ENCODE results near the gene REEP6.
A peak's percentile ranks its signal among the peaks of the same experiment; 100 is the strongest.
"Not testable (repeated sequence)": the region's sequence is repeated elsewhere in the genome, so short reads cannot be mapped to it uniquely, and the experiment has no call there.

REEP6 gene

GRCh38 chr19:1471515-1472160 is 19.3 kb upstream of the REEP6 start:
- DNase-seq (ENCODE audit: low read depth, low spot score) = no peak

GRCh38 chr19:1472231-1473084 is 18.5 kb upstream of the REEP6 start:
- DNase-seq (ENCODE audit: low read depth, low spot score) = no peak

- DNase-seq (ENCODE audit: low read depth, low spot score) = no peak
Measured at GRCh38 chr19:1473085-1473851, 17.7 kb upstream of the REEP6 start.

DNA sequence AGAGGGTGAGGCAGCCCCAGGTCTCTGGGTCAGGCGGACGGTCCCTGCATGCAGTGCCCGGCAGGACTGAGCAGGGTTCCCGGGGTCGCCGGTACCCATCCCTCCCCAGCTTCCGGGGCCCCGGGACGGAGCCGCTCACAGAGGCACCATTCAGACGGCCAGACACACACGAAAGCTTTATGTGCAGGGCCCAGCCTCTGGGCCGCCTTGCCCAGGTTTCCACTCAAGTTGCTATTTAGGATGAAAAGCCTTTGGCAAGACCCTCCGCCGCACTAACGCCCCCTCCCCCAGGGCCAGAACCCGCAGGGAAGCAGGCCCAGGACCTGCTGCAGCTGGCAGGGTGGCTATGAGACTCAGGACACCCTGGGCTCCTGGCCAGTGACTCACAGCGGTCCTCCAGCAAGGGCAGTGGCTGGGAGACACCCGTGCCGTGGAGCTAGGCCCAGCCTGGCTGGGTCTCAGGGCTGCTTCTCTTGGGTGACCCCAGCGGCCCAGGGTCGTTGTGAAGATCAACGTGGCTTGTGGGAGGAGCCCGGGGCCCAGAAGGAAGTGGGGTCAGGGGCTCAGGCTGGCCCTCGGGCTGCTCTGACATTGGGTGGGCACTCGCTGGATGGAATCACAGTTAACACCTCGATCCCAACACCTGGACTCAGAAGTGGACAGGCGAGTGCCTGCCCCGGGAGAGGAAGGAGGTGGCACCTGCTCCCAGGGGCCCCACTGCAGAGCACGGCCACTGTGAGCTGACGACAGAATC is 16.8 kb upstream of the REEP6 start:
- no peak for DNase-seq (ENCODE audit: low read depth, low spot score)

DNA sequence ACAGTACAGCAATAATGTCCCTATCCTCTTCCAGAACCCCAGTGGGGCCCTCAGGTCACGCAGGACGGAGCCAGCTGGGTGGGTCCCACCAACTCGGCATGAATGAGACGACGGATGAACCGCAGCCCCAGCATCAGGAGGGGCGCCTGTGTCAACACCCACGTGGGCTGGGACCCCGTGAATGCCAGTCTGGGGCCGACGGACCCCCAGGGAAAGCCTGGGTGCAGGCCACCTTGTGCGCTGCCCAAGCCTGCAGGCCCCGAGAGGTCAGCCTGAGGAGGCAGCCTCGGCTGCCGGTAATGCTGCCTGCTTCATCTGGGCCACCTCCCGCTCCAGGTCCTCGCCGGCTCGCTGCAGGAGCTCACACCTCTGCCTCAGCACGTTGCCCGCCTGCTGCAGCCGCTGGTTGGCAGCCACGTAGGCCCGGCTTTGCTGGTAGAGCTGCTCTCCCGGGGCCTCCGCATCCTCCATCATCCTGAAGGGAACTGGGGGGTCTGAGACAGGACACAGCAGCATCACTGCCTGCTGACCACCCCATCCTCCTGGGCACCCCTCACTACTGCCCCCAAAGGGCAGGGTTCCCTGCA is 16.1 kb upstream of the REEP6 start:
- DNase-seq (ENCODE audit: low read depth, low spot score) = no peak

DNA sequence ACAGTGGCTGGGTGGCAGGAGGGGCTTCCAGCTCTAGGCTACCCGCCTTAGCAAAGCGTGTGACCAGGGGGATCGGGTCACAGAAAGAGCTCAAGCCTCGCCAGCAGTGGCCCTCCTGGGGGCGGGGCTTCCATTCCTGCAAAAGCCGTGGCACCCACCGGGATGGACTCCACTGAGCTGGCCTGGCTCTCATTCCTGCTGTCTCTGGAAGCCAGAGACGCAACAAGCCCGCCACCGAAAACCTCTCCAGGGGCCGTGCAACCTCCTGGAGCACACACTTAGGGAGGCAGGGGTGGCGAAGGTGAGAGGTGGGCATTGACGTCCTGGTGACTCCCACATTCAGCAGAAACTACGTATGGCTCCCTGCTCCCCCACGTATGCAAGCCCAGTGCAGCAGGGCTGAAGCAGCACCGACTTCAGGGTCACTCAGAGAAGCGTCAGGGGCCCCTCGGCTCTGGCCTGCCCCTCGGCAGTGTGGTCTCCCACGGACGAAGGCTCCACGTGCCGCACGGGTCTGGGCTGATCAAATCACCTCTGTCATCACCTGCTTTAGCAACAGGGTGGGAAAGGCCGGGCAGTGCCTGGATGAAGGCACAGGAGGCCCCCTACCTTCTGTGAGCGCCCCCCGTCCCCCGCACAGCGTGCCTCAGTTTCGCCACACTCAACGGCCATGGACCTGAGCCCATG is 15.1 kb upstream of the REEP6 start:
- DNase-seq (ENCODE audit: low read depth, low spot score) = no peak

GRCh38 chr19:1477056-1477455 is 13.9 kb upstream of the REEP6 start:
- not testable (repeated sequence) for DNase-seq (ENCODE audit: low read depth, low spot score)

DNA sequence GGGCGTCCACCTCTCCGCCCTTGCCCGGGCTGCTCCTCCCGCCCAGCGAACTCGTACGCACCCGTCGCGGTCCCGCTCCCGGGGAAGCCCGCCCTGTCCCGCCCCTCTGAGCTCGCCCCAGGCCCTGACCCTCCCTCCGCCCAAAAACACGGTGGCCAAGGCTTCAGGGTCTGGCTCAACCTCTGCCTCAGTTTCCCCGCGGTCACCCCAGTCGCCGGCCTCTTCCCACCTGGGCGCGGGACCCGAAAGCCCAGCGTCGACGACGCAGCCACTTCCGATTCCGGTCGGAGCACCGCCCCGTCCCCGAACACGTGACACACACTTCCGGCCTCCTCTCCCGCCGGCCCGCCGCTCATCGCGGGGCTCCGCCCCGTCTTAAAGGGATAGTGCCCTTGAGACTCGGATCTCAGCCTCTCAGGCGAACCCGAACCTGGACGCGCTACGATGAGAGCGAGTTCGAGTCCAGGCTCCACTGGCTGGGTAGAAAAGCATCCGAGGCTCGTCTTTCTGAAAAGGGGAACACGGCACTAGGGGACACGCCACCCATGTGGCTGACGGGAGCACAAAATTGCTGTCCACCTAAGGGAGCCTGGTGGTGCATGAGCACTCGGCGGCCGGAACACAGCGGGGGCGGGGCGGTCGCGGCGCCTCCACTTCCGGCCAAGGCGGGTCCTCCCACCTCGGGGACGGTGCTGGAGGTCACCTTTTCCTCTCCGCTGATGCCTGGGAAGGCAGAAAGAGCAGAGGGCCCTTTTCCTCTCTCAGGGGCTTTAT is 11.9 kb upstream of the REEP6 start, which contains the start of gene C19orf25:
C19orf25 (minus strand) TSS at position 282 of the 774 bp plus-strand sequence. CDS start 312 bp downstream, outside the sequence.
- DNase-seq (ENCODE audit: low read depth, low spot score) = peak; percentile 87

GRCh38 chr19:1481224-1481892 is 9.6 kb upstream of the REEP6 start:
- no peak for DNase-seq (ENCODE audit: low read depth, low spot score)

DNA sequence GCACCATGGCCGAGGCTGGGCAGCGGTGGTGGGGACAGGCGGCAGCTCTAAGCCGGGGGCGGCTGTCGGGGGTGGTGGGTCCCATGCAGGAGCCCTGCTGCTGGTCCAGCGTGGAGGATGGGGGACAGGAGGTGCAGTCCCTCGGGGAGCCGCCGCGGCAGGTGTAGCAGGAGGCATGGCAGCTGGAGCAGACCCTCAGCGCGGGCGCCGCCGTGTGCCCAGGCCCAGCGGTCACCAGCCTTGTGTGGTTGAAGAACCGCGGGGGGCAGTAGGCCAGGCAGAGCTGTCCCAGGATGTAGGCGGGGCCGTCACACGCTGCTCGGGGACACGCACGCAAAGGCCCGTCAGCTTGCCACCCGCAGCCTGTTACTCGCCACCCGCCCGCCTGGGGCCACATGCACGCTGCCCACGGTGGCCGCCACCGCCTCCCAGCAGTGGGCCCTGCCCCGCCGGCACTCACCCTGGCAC is 9.1 kb upstream of the REEP6 start:
- DNase-seq (ENCODE audit: low read depth, low spot score) = no peak

GRCh38 chr19:1482361-1483130 is 8.4 kb upstream of the REEP6 start:
- DNase-seq (ENCODE audit: low read depth, low spot score) = no peak

GRCh38 chr19:1483131-1483978 is 7.6 kb upstream of the REEP6 start:
- no peak for DNase-seq (ENCODE audit: low read depth, low spot score)

DNA sequence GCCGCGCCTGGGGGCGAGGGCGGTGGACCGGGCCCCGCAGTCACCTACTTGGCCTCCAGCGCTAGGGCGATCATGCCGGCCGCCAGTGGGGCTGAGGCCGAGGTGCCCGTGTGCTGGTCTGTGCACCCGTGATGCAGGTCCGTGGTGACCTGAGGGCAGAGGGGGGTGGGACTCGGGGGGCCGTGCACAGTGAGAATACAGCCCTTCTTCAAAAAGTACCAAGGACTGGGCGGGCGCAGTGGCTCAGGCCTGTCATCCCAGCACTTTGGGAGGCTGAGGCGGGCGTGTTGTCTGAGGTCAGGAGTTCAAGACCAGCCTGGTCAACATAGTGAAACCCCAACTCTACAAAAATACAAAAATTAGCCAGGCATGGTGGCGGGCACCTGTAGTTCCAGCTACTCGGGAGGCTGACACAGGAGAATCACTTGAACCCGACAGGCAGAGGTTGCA is 7.0 kb upstream of the REEP6 start:
- DNase-seq (ENCODE audit: low read depth, low spot score) = no peak

DNA sequence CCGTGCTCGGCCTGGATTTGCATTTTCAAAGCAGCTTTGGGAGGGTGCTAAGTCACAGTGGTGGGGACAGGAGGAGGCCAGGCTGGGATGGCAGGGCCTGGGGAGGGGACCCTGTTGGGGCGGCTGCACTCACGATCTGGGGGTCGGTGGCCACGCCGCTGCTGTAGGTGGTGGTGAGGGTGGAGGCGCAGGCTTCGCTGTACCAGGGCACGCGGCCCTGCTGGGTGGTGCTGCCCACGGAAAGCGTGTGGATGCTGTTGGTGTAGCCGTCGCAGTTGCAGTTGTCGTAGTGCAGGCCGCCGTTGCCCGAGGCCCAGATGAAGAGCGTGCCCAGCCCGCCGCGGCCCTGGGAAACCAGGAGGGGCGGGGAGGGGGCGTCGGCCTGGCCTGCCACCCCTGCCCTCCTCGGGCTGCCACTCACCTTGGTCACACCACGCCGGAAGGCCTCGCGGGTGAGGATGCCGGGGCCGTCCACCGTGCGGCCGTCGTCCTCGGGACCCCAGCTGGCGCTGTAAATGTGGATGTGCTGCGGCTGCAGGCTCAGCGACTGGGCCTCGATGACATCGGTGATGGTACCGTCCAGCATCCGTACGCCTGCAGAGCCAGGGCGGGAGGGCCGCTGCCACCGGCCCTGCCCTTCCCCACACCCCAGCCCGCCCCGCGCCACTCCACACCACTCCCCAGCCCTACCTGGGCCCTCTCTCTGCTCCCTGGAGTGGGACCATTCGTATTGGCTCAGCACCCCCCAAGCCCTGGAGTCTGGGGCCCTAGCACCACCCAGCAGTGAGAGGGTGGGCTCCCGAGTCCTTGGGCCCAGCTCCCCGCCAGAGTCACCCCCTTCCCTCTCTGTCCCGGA is 4.0 kb upstream of the REEP6 start:
- no peak for DNase-seq (ENCODE audit: low read depth, low spot score)

- no peak for DNase-seq (ENCODE audit: low read depth, low spot score)
Measured at GRCh38 chr19:1487576-1488281, 3.3 kb upstream of the REEP6 start.

- DNase-seq (ENCODE audit: low read depth, low spot score) = no peak
Measured at GRCh38 chr19:1488282-1488601, 2.7 kb upstream of the REEP6 start.

All from activated naive CD8-positive, alpha-beta T cell treated with anti-CD3 and anti-CD28 coated beads, Interleukin-2, amount 50 U/mL, for 16 hours (primary cell).